Left renal cortex interstitium (tissue), 4 donors: Measurements from ENCODE around the gene NSMCE1. TPM values are rescaled to one million over a fixed set of nuclear protein-coding genes. Genes with fewer than 3 reads are reported as not detected.
A peak's percentile ranks its signal among the peaks of the same experiment; 100 is the strongest.

Source experiments
- DNase-seq, 4 donors: peaks; one replicate each; pipeline ENCODE4 v3.0.0-alpha.2; 2013; ENCODE audit warnings: low read depth in 4 of 4, low spot score in 2 of 4, missing footprints in 1 of 4
- polyA plus RNA-seq, 4 donors: library from polyadenylated mRNA; unstranded; fragments of 120-200 nt; gene quantifications; one replicate each; pipeline ENCODE4 v1.2.1, GENCODE V29; 2013; ENCODE audit not compliant: insufficient read length in 4 of 4

Gene NSMCE1
- polyA plus RNA-seq, 4 donors = 71.7 to 91.5 (median 81.5) TPM

GRCh38 chr16:27232901-27233625, 35.5 kb downstream of the NSMCE1 start:
- DNase-seq = no peak

DNA sequence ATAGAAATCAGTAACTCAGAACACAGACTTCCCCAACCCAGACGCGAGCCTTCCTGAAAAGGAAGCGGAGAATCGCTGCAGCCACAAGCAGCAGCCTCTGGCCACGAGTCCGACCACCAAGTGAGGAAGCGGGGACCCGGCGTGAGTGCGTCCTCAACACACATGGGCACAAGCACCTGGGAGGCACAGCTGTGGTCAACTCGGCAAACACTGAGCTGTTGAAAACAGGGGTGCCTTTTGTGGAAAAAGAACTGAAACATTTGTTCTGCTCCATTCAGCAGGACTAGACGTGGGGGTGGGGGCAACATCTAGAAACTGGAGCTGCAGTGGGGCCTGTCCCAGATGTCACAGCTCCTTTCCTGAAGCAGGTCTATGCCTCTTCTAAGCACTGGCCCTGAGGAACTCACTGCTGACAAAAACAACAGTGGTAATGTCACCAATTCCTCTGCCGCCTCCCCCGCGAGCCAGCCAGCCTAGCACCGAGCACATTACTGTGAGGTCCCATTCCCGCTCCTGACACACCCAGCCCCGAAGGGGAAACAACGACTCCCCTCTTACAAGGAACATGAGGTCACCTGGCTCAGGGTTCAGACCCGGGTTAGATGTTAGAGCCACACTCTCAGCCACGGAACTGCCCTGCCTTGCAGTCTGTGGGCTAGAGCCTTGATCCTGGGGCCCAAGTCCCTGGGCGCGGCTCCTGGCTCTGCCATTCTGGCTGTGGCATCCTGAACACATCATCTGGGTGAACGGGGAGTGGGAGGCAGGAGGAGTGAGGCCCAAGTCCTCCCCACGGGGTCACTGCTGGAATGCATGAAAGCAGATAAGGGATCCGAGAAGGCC, 36.3 kb downstream of the NSMCE1 start:
- no peak for DNase-seq

DNA sequence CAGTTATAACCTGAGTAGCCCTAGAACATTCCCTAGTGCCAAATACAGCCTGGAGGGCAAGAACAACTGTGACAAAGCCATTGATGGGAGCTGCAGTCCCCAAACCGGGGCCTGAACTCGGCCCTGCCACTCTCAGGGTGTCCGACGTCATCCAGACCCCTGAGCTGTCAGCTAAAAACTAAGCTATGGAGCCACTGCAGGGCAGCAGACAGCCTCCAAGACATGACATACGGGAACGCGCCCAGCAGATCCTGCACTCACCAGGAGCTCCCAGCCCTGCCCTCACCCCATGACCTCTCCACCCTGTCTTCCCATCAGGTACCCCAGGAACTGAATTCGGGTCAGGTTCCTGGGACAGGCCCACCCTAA, 36.9 kb downstream of the NSMCE1 start:
- no peak for DNase-seq

DNA sequence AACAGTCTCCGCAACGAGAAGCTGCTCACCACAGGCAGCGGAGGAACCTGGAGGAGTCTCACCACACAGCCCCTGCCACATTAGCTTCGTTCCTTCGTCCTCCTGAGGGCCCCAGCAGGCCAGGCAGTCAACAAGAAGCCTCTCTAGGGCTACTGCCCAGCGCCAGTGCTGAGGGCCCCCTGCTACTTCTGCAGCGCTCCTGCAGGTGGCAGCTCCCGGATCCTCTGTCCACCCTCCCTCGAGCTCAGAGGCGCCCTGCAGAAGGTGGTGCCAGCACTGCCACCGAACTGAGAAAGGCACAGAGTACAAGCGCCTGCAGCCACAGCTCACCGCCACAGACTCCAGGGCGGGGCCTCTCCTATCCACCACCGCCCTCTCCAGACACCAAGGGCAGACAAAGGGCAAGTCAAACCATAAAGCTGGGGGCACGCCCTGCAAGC, 38.0 kb downstream of the NSMCE1 start:
- DNase-seq = no peak

DNA sequence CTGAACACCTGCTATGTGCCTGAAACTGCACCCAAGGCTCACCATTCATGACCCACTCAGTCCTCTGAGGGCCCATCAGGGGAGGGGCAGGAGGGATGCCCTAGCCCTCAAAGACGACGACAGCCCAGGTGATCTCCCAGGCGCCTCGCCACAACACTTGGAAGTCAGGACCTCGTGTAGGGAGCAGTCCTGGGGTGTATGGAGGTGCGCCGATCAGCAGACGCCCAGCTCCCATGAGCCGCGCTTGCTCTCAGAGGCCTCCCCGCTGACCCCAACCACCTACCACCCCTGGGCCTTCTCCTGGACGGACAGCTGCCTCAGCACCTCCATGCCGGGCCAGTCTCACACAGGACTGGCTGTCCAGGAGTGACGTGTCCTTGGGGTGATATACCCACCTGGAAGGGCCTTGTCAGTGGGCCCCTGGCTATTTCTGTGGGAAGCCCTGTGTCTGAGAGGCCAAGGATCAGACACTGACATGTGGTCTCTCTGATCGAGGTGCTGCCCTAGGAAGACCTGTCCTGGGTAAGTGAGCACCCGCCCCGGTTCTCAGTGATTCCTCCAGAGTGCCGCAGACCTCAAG, 38.6 kb downstream of the NSMCE1 start:
- DNase-seq = no peak

DNA sequence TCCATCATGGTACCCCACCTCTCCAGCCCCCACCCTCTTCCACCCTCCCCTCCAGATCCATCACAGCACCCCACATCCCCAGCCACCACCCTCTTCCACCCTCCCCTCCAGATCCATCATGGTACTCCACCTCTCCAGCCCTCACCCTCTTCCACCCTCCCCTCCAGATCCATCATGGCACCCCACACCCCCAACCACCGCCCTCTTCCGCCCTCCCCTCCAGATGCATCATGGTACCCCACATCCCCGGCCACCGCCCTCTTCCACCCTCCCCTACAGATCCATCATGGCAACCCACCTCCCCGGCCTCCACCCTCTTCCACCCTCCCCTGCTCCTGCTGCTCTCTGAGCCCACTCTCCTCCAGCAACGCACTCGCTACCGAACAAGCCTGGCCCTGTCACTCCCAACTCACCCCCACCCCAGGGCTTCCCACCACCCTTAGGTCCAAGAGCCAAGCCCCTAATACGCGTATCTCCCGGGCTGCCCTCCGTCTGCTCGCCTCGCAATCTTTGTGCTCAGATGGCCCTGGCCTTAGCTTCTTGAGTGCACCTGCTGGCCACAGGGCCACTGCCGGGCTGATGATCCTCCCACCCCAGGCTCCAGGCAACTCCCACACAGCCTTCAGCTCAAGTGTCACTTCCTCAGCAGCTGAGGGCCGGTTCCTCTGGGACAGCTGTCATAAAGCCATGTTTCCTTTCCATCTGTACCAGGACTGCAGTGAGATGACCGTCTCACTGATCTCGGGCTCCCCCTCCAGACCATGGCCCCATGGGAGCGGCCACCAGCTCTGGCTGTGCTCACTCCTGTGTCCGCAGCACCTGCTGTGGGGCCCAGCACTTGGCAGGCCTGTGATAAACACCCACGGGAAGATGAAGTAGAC, 39.7 kb downstream of the NSMCE1 start:
- peak in 2 of 4 donors; percentile 54 to 57 for DNase-seq

GRCh38 chr16:27228045-27228444, 40.5 kb downstream of the NSMCE1 start:
- DNase-seq = no peak

DNA sequence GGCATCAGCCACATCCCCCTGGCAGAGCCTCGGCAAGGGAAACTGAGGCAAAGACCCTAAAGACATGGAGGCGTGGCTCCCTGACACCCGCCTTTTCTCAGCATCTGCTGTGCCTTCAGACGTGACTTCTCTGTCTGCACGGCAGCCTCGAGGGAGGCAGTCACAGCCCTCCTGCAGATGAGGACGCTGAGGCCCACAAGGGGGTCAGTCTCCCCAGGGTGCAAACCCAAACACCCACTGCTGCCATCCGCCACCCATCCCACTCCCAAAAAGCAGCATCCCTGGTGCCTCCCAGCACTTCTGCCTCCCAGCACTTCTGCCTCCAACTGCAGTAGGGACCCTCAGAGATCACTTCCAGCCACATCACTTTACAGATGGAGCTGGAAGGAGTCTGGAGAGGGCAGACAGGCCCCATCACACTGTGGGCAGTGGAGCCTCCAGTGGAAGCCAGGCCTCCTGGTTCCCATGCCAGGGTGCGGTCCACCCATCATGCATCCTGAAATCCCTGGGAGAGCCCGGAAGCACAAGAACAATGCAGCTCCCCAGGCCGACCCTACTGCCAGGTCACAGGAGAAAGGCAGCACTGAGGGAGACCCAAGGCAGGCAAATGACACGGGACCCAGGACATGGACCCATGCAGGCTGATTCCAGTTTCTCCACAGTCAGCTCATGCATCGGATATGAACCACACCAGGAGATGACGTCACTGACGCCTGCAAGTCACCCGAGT, 41.4 kb downstream of the NSMCE1 start:
- DNase-seq = no peak

GRCh38 chr16:27226476-27226875, 42.1 kb downstream of the NSMCE1 start:
- DNase-seq = no peak

DNA sequence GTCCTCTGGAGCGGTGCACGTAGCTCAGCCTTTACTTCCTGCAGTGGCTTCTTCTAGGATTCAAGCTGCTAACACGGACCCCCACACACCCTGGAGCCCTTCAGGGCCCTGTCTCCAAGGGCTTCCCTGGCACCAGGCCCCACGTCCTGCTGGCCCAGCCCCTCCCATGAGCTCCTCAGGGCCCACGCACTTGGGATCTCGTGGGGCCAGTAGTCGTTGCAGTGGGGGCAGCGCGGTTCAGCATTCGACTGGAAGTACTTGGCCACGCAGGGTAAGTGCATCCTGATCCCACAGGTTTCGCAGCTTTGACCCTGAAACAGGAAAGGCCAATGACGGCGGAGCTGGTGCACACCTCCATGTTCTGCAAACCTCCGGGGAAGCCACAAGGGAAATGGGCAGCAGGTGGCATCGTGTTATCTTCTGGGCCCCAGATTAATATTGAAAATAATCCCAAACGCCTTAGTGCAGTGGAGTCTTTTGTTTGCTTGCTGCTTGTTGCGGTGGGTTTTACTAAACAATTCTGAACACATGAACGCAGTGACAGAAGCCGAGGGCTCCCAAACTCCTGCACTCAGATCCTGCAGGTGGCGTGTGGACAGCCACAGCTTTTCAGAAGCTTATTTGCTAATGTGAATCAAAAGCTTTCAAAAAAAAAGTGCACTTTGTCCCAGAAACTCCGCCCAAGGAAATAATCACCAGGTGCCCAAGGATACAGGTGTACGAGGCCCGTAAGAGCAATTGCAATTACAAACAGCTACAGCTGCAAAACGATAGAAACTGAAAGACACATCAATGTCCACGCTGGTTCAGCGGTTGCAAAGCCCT, 42.8 kb downstream of the NSMCE1 start:
- DNase-seq = no peak

GRCh38 chr16:27224741-27225300, 43.8 kb downstream of the NSMCE1 start:
- no peak for DNase-seq

- no peak for DNase-seq
Observed at GRCh38 chr16:27224271-27224737, 44.3 kb downstream of the NSMCE1 start.

DNA sequence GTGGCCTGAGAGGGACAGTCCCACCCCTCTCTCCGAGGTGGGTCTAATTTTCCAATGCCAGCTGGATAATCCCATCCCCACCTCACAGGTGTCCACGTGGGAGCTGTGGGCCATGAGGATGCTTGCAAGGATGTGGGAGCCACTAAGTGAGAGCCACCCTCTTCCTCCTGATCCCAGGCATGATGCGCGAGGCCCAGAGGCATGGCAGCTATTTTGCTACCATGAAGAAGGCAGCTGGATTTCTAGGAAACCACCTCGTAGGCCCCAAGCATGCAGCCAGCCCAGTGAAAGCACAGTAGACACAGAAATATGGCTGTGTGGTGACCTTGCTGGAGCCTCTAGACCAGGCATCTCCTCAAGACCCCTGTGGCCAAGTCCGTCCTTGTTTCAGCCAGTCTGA, 44.9 kb downstream of the NSMCE1 start:
- DNase-seq = no peak

GRCh38 chr16:27223226-27223610, 45.4 kb downstream of the NSMCE1 start:
- no peak for DNase-seq

DNA sequence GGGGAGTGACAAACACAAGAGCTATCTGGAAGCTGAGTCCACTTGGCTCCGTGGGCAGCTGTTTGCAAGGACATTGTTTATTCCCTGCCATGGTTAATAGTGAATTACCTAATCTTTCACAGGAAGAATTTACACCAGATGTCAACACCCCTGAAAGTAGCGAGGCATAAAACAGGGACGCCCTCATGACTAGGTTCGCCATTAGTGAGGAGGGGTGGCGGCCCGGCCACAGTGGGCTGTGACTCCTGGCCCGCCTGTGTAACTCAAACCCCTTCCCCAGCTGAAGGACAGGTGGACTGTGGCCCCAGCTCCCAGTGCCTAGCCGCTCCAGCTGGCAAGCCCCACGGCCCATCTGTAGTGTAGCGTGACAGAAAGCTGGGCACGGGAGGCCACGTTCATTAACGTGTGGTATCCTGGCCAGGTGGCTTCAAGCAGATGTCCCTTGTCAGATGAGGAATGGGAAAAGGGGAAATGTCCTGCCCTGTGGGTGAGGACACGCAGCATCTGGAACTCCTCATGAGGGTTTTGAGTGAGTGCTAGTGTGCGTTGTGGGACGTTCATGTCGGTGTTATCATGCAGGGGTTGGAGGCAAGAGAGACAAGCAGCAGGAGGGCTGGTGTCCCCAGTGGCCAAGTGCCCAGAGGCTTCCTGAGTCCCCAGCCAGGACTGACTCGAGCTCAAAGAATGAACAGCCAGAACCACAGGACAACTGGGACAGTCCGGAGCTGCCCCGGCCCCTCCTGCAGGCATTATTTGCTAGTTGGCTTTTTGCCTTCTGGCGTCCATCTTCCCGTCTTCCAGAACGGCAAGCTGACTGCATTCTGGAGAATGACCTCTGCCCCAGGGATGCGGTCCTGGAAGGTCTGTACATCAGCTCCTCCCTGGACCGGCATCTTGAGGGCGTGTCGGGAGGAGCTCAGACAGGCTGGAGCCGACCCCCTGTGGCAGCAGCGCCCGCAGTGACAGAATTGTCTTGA, 46.0 kb downstream of the NSMCE1 start:
- peak in 1 of 4 donors; percentile 43 for DNase-seq

- no peak for DNase-seq
Observed at GRCh38 chr16:27221576-27222248, 46.9 kb downstream of the NSMCE1 start.

DNA sequence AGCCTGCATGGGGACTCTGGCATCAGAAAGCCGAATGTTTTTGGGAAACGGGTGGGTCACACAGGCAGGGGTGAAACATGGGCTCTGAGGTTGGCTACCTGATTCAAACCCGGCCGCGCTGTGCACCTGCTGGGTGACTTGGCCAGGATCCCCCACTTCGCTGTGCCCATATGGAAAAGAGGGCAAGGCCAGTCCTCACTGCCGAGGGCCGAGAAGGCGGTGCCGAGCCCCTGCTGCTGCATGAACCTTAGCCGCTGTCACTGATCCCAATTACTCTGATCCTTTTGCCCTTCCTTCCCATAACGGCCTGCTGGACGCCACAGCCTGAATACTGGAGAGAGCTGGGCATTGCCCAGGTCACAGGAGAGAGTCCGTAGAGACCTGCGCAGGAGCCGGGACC, 47.6 kb downstream of the NSMCE1 start:
- DNase-seq = no peak
